IMR-90 (cell line): Measurements from ENCODE around the gene PXK. TPM values are rescaled to one million over a fixed set of nuclear protein-coding genes. Genes with fewer than 3 reads are reported as not detected.

Experiments used
- ATAC-seq: fragments of 200-7000 bp; cut with Tn5 transposase; 2 replicates; pipeline ENCODE4 v1.9.1; 2020; ENCODE audit warnings: low read depth, mild to moderate bottlenecking, moderate library complexity
- BruUV-seq: library from RNA; stranded (reverse); fragments of 400-500 nt; replicated peaks from 2 replicates; lab custom pipeline; 2021; lab: Mats Ljungman, UMichigan
- CTCF ChIA-PET: fragments of 300-600 bp; formaldehyde crosslinking; extraction: SDS; loops from one replicate; lab custom pipeline; 2021; ENCODE audit warnings: antibody characterized with exemption; lab: Yijun Ruan, JAX
- POLR2A ChIA-PET: fragments of 300-600 bp; sonication (Branson Sonifier 250); formaldehyde crosslinking; loops from one replicate; lab custom pipeline; 2022; ENCODE audit warnings: antibody characterized with exemption; ENCODE audit not compliant: unreplicated experiment; lab: Charles Lee
- DNase-seq: peaks from one replicate; pipeline ENCODE4 v3.0.0; 2013
- H2AFZ ChIP-seq: replicated peaks from 2 replicates; pipeline ENCODE3; 2013; ENCODE audit warnings: low read length, mild to moderate bottlenecking; ENCODE audit not compliant: poor library complexity
- H2AK5ac ChIP-seq: 2 replicates; pipeline ENCODE4 v1.6.1; 2013; ENCODE audit warnings: low read depth, low read length, inconsistent platforms
- H2AK9ac ChIP-seq: replicated peaks from 2 replicates; pipeline ENCODE3; 2013; ENCODE audit warnings: mild to moderate bottlenecking, low read depth, low read length, moderate library complexity; ENCODE audit not compliant: poor library complexity
- H2BK120ac ChIP-seq: 2 replicates; pipeline ENCODE4 v1.6.1; 2013; ENCODE audit warnings: low read depth, low read length, inconsistent platforms
- H2BK15ac ChIP-seq: 3 replicates; pipeline ENCODE4 v1.6.1; 2013; ENCODE audit warnings: low read depth, low read length, inconsistent platforms
- H2BK20ac ChIP-seq: 2 replicates; pipeline ENCODE4 v1.6.1; 2013; ENCODE audit warnings: low read depth, mild to moderate bottlenecking, inconsistent platforms, low read length, moderate library complexity
- H2BK5ac ChIP-seq: 2 replicates; pipeline ENCODE4 v1.6.1; 2013; ENCODE audit warnings: mild to moderate bottlenecking, low read depth, low read length, inconsistent platforms; ENCODE audit not compliant: poor library complexity, severe bottlenecking
- H3K14ac ChIP-seq: replicated peaks from 2 replicates; pipeline ENCODE4 v1.6.1; 2013; ENCODE audit warnings: low read depth, low read length, inconsistent platforms
- H3K18ac ChIP-seq: 2 replicates; pipeline ENCODE4 v1.6.1; 2013; ENCODE audit warnings: low read depth, low read length, control low read depth
- H3K23ac ChIP-seq: 2 replicates; pipeline ENCODE4 v1.6.1; 2013; ENCODE audit warnings: low read depth, low read length, inconsistent platforms
- H3K27ac ChIP-seq: 2 replicates; pipeline ENCODE4 v1.5.1; 2013; ENCODE audit warnings: mild to moderate bottlenecking, control low read depth, low read length; ENCODE audit not compliant: insufficient read depth
- H3K27me3 ChIP-seq: 2 replicates; pipeline ENCODE4 v1.6.1; 2013; ENCODE audit warnings: low read length; ENCODE audit not compliant: control insufficient read depth, insufficient read depth
- H3K36me3 ChIP-seq: 2 replicates; pipeline ENCODE4 v1.6.1; 2013; ENCODE audit warnings: low read length, mixed read lengths; ENCODE audit not compliant: control insufficient read depth, insufficient read depth
- H3K4ac ChIP-seq: 2 replicates; pipeline ENCODE4 v1.6.1; 2013; ENCODE audit warnings: low read depth, low read length, inconsistent platforms
- H3K4me1 ChIP-seq: 2 replicates; pipeline ENCODE4 v1.6.1; 2013; ENCODE audit warnings: low read length, mixed read lengths; ENCODE audit not compliant: control insufficient read depth, insufficient read depth
- H3K4me2 ChIP-seq: 2 replicates; pipeline ENCODE4 v1.6.1; 2013; ENCODE audit warnings: low read depth, mild to moderate bottlenecking, control low read depth, low read length, moderate library complexity
- H3K4me3 ChIP-seq: 2 replicates; pipeline ENCODE4 v1.5.1; 2013; ENCODE audit warnings: low read depth, mild to moderate bottlenecking, control low read depth, low read length, moderate library complexity; ENCODE audit not compliant: insufficient read depth
- H3K56ac ChIP-seq: 2 replicates; pipeline ENCODE4 v1.6.1; 2013; ENCODE audit warnings: low read length, inconsistent platforms; ENCODE audit not compliant: insufficient read depth; ENCODE audit errors: extremely low read depth
- H3K79me1 ChIP-seq, 2 experiments: 2 replicates each; pipeline ENCODE4 v1.6.1; 2013; ENCODE audit warnings: low read length in 2 of 2, inconsistent platforms in 1 of 2, low read depth in 1 of 2
- H3K9ac ChIP-seq: 2 replicates; pipeline ENCODE4 v1.6.1; 2013; ENCODE audit warnings: low read depth, low read length, control low read depth
- H3K9me1 ChIP-seq: 2 replicates; pipeline ENCODE4 v1.6.1; 2013; ENCODE audit warnings: low read length, inconsistent platforms; ENCODE audit not compliant: insufficient read depth
- H3K9me3 ChIP-seq: 2 replicates; pipeline ENCODE4 v1.6.1; 2013; ENCODE audit warnings: low read length; ENCODE audit not compliant: control insufficient read depth, insufficient read depth
- H4K20me1 ChIP-seq: 2 replicates; pipeline ENCODE4 v1.6.1; 2013; ENCODE audit warnings: low read length, inconsistent platforms; ENCODE audit not compliant: insufficient read depth
- H4K5ac ChIP-seq: 2 replicates; pipeline ENCODE4 v1.6.1; 2013; ENCODE audit warnings: mild to moderate bottlenecking, low read depth, low read length, control low read depth
- H4K8ac ChIP-seq, 2 experiments: 2 replicates each; pipeline ENCODE4 v1.6.1; 2013; ENCODE audit warnings: low read depth in 2 of 2, low read length in 2 of 2, control low read depth in 1 of 2, inconsistent platforms in 1 of 2
- H4K91ac ChIP-seq: 2 replicates; pipeline ENCODE4 v1.6.1; 2013; ENCODE audit warnings: low read depth, low read length, inconsistent platforms; ENCODE audit not compliant: insufficient read depth
- CEBPB ChIP-seq: IDR thresholded peaks from 2 replicates; pipeline ENCODE4 v1.6.1; 2012; ENCODE audit warnings: low read depth, low read length, improper control_type of control experiment
- CHD1 ChIP-seq: IDR thresholded peaks from 2 replicates; pipeline ENCODE4 v1.6.1; 2012; ENCODE audit warnings: low read depth, low read length, improper control_type of control experiment
- POLR2A ChIP-seq: IDR thresholded peaks from 2 replicates; pipeline ENCODE4 v1.6.1; 2012; ENCODE audit warnings: mild to moderate bottlenecking, low read depth, low read length
- RCOR1 ChIP-seq: IDR thresholded peaks from 2 replicates; pipeline ENCODE4 v1.6.1; 2012; ENCODE audit warnings: mild to moderate bottlenecking, low read length, improper control_type of control experiment; ENCODE audit not compliant: insufficient replicate concordance
- WGBS, 2 experiments: methylation state at CpG; one replicate each; pipeline versions ENCODE4 v1.1.5 to v1.1.7; 2013; ENCODE audit warnings: missing lambda C conversion rate in 2 of 2; ENCODE audit not compliant: insufficient read length in 1 of 2; ENCODE audit errors: extremely low coverage in 2 of 2; 5-methylcytosine and 5-hydroxymethylcytosine counted together
- dilution Hi-C: fragments of 300-500 bp; cut with HindIII; formaldehyde crosslinking; loops from one replicate; pipeline ENCODE4 v1.14.3; 2018; ENCODE audit warnings: low sequenced_read_pairs; ENCODE audit not compliant: unreplicated experiment
- in situ Hi-C: fragments of 300-500 bp; cut with MboI; formaldehyde crosslinking; loops from 3 replicates; pipeline ENCODE4 v1.14.3; 2019; ENCODE audit warnings: low sequenced_read_pairs, inconsistent platforms, mixed read lengths
- intact Hi-C: fragments of 100-400 bp; cut with micrococcal nuclease; formaldehyde crosslinking; loops from 2 replicates; pipeline ENCODE4 v1.10.0; 2022
- polyA plus RNA-seq, 3 experiments: library from polyadenylated mRNA; depleted of rRNA; stranded (reverse); fragments of >200 nt; gene quantifications; 2 replicates each; pipeline ENCODE4 v1.2.3, GENCODE V29; 2012; ENCODE audit warnings: low replicate concordance in 1 of 3
- total RNA-seq: library from RNA; depleted of rRNA; stranded (reverse); fragments of >200 nt; gene quantifications from 2 replicates; pipeline ENCODE4 v1.2.3, GENCODE V29; 2012
- TF ChIP-seq, protein P1 (sequence below): fragments of 150-350 bp; IDR thresholded peaks from 2 replicates; pipeline ENCODE4 v1.6.1; 2016; ENCODE audit warnings: low read depth, mild to moderate bottlenecking, low read length, moderate library complexity, borderline replicate concordance

PXK gene
- total and polyA plus RNA-seq, 2 of the 4 experiments (the other 2 are of a cell fraction): 14.3 to 17.7 TPM

DNA sequence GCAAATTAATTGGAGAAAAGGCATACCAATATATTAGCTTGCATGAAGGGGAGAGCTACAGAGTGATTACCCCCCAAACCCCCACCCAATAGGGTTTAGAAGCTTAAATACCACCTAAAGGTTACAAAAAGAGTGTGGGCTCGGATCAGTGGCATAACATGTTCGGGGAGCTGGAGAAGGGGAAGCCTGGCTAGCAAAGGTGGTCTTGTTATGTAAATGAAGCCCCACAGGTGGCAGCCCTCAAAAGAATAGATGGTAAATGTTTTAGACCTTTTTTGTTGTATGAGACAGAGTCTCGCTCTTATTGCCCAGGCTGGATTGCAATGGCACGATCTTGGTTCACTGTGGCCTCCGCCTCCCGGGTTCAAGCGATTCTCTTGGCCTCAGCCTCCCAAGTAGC, 10.9 kb upstream of the PXK start:
- no peak overlapping the region for H2BK15ac ChIP-seq
- ATAC-seq (no peak), DNase-seq (no peak)
- H4K8ac ChIP-seq: no peak overlapping the region
- H3K79me1 ChIP-seq: peaks cover 4 to 10% of the 10 kb centered on the region in 2 experiments; a peak in 2 of 4 replicates
- no peaks in the 10 kb centered on the region for H3K9me3 ChIP-seq
- peaks cover 13% of the 10 kb centered on the region for H3K4me1 ChIP-seq
- H4K20me1 ChIP-seq: peaks cover 3% of the 10 kb centered on the region; the same call in 1 of the 2 replicates
- BruUV-seq: no TSS peak
- dilution Hi-C loops (no loop called here), intact Hi-C loops (loop anchor here (1.0 to 2.0 kb wide), 2 partner anchors 93 to 211 kb away; no protein-coding TSS in a partner anchor), in situ Hi-C loops (loop anchor here (10.0 kb wide), 2 partner anchors 173 to 303 kb away; partner anchors contain the start of gene KCTD6)
- H3K36me3 ChIP-seq: peaks cover 16% of the 10 kb centered on the region
- H3K56ac ChIP-seq: no peak overlapping the region
- 100% methylated on average over 1 of the region's 7 CpGs; no CpG with 5 or more reads in 1 of the 2 experiments for WGBS, 2 experiments
- H2AK5ac ChIP-seq: no peak overlapping the region
- TF ChIP-seq, protein P1, sequence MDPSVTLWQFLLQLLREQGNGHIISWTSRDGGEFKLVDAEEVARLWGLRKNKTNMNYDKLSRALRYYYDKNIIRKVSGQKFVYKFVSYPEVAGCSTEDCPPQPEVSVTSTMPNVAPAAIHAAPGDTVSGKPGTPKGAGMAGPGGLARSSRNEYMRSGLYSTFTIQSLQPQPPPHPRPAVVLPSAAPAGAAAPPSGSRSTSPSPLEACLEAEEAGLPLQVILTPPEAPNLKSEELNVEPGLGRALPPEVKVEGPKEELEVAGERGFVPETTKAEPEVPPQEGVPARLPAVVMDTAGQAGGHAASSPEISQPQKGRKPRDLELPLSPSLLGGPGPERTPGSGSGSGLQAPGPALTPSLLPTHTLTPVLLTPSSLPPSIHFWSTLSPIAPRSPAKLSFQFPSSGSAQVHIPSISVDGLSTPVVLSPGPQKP: no peak
- TF ChIP-seq CHD1 (no peak), CEBPB (no peak), POLR2A (no peak), RCOR1 (no peak)
- H4K5ac ChIP-seq: no peak overlapping the region
- H3K4ac ChIP-seq: no peak overlapping the region
- no peak overlapping the region for H3K9ac ChIP-seq
- no peak overlapping the region for H3K27ac ChIP-seq
- H4K91ac ChIP-seq: no peak overlapping the region
- H3K23ac ChIP-seq: no peak overlapping the region
- no peaks in the 10 kb centered on the region for H3K27me3 ChIP-seq
- no peak overlapping the region for H3K14ac ChIP-seq
- CTCF ChIA-PET: interaction anchor here (2.0 kb wide), 1 partner anchor 94 kb away, joined by 7 read pairs; no protein-coding TSS in a partner anchor
- POLR2A ChIA-PET: interaction anchor here (1.1 kb wide), 1 partner anchor 216 kb away, joined by 3 read pairs; no protein-coding TSS in a partner anchor
- no peak overlapping the region for H3K4me3 ChIP-seq
- no peak overlapping the region for H3K4me2 ChIP-seq
- H3K18ac ChIP-seq: no peak overlapping the region
- H2AFZ ChIP-seq: no peak overlapping the region
- no peak overlapping the region for H2AK9ac ChIP-seq
- H2BK20ac ChIP-seq: no peak overlapping the region
- H2BK5ac ChIP-seq: no peak overlapping the region
- H3K9me1 ChIP-seq: peaks cover 9% of the 10 kb centered on the region
- no peak overlapping the region for H2BK120ac ChIP-seq
